ENCODE data around the gene CKM. TPM values are rescaled to one million over a fixed set of nuclear protein-coding genes. Genes with fewer than 3 reads are reported as not detected.
A peak's percentile ranks its signal among the peaks of the same experiment; 100 is the strongest.

The CKM gene
- total RNA-seq, 1 donor from 2014 or later, result not detected

DNA sequence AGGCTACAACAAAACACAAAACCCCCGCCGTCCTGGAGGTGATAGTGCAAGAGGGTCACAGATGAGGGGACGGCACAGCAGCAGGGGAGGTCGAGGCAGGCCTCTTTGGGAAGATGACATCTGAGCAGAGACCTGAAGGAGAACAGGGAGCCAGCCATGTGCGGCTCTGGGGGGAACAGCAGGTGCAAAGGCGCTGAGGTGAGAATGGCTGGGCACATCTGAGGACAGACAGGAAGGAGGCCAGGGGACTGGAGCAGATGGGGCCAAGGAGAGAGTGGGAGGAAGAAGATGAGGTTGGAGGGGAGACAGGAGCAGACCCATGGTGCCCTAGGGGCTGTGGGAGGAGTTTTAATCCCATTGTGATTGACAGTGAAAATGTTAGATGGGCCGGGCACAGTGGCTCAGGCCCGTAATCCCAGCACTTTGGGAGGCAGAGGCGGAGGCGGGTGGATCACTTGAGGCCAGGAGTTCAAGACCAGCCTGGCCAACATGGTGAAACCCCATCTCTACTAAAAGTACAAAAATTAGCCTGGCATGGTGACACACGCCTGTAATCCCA, 1.8 kb upstream of the CKM start:
- Histone ChIP-seq H3K9ac (ENCODE audit: low read length) (no peak overlapping the region), H3K27ac (ENCODE audit: low read depth, low read length) (no peak overlapping the region), H3K79me2 (ENCODE audit: insufficient read depth, low read length) (no peaks in the 10 kb centered on the region), H3K4me1 (ENCODE audit: insufficient read depth, low read length) (peaks cover 7% of the 10 kb centered on the region), H3K4me3 (ENCODE audit: insufficient read depth, low read depth, low read length) (no peak overlapping the region), H3K4me2 (ENCODE audit: low read length) (no peak overlapping the region), H3K9me3 (ENCODE audit: insufficient read depth, low read depth, low read length) (no peaks in the 10 kb centered on the region), H4K20me1 (ENCODE audit: insufficient read depth, low read length) (no peaks in the 10 kb centered on the region), H3K36me3 (ENCODE audit: insufficient read depth, low read length) (no peaks in the 10 kb centered on the region), H2AFZ (ENCODE audit: low read depth, low read length) (no peak overlapping the region), H3K27me3 (ENCODE audit: insufficient read depth, low read length) (peaks cover 7% of the 10 kb centered on the region)
- TF ChIP-seq EZH2 (IDR thresholded peaks at IDR 0.05; ENCODE audit: insufficient read depth, low read length) (no peak), CTCF (IDR thresholded peaks at IDR 0.05; ENCODE audit: insufficient read depth, low read depth, low read length) (no peak)
- no peaks in the 10 kb centered on the region for H3K36me3 Mint-ChIP-seq (ENCODE audit: low read depth, unreplicated experiment)
- no peaks in the 10 kb centered on the region for H3K9me3 Mint-ChIP-seq (ENCODE audit: unreplicated experiment)
- peaks cover 18% of the 10 kb centered on the region for H3K27me3 Mint-ChIP-seq (ENCODE audit: low read depth, unreplicated experiment)
- no peak overlapping the region for H3K27ac Mint-ChIP-seq (ENCODE audit: unreplicated experiment)
- H3K4me3 Mint-ChIP-seq (ENCODE audit: unreplicated experiment), result no peak overlapping the region
- H3K4me1 Mint-ChIP-seq (ENCODE audit: low read depth, unreplicated experiment), result peaks cover 2% of the 10 kb centered on the region
- DNase-seq (ENCODE audit: low read depth) (no peak), FAIRE-seq (no peak)

GRCh38 chr19:45323671-45324081, 1.0 kb upstream of the CKM start:
- Histone ChIP-seq H3K79me2 (ENCODE audit: insufficient read depth, low read length) (no peaks in the 10 kb centered on the region), H3K27ac (ENCODE audit: low read depth, low read length) (no peak overlapping the region), H3K9ac (ENCODE audit: low read length) (peak overlapping the region; percentile 57), H3K4me2 (ENCODE audit: low read length) (peak overlapping the region; percentile 78), H3K4me1 (ENCODE audit: insufficient read depth, low read length) (peaks cover 7% of the 10 kb centered on the region), H3K4me3 (ENCODE audit: insufficient read depth, low read depth, low read length) (no peak overlapping the region), H3K27me3 (ENCODE audit: insufficient read depth, low read length) (peaks cover 7% of the 10 kb centered on the region), H2AFZ (ENCODE audit: low read depth, low read length) (peak overlapping the region; percentile 67), H3K36me3 (ENCODE audit: insufficient read depth, low read length) (no peaks in the 10 kb centered on the region), H4K20me1 (ENCODE audit: insufficient read depth, low read length) (no peaks in the 10 kb centered on the region), H3K9me3 (ENCODE audit: insufficient read depth, low read depth, low read length) (no peaks in the 10 kb centered on the region)
- H3K27ac Mint-ChIP-seq (ENCODE audit: unreplicated experiment), result no peak overlapping the region
- H3K9me3 Mint-ChIP-seq (ENCODE audit: unreplicated experiment), result no peaks in the 10 kb centered on the region
- H3K4me3 Mint-ChIP-seq (ENCODE audit: unreplicated experiment), result no peak overlapping the region
- H3K36me3 Mint-ChIP-seq (ENCODE audit: low read depth, unreplicated experiment), result no peaks in the 10 kb centered on the region
- peaks cover 2% of the 10 kb centered on the region for H3K4me1 Mint-ChIP-seq (ENCODE audit: low read depth, unreplicated experiment)
- H3K27me3 Mint-ChIP-seq (ENCODE audit: low read depth, unreplicated experiment), result peaks cover 15% of the 10 kb centered on the region
- TF ChIP-seq CTCF (IDR thresholded peaks at IDR 0.05; ENCODE audit: insufficient read depth, low read depth, low read length) (no peak), EZH2 (IDR thresholded peaks at IDR 0.05; ENCODE audit: insufficient read depth, low read length) (no peak)
- DNase-seq (ENCODE audit: low read depth) (no peak), FAIRE-seq (no peak)

GRCh38 chr19:45322311-45322710, 364 bp downstream of the CKM start:
- no peak for TF ChIP-seq CTCF (IDR thresholded peaks at IDR 0.05; ENCODE audit: insufficient read depth, low read depth, low read length)
- no peak for TF ChIP-seq EZH2 (IDR thresholded peaks at IDR 0.05; ENCODE audit: insufficient read depth, low read length)
- Mint-ChIP-seq H3K27ac (ENCODE audit: unreplicated experiment) (no peak overlapping the region), H3K4me3 (ENCODE audit: unreplicated experiment) (no peak overlapping the region), H3K36me3 (ENCODE audit: low read depth, unreplicated experiment) (no peaks in the 10 kb centered on the region), H3K4me1 (ENCODE audit: low read depth, unreplicated experiment) (peaks cover 2% of the 10 kb centered on the region), H3K27me3 (ENCODE audit: low read depth, unreplicated experiment) (peaks cover 23% of the 10 kb centered on the region), H3K9me3 (ENCODE audit: unreplicated experiment) (no peaks in the 10 kb centered on the region)
- Histone ChIP-seq H3K27ac (ENCODE audit: low read depth, low read length) (no peak overlapping the region), H3K79me2 (ENCODE audit: insufficient read depth, low read length) (no peaks in the 10 kb centered on the region), H4K20me1 (ENCODE audit: insufficient read depth, low read length) (no peaks in the 10 kb centered on the region), H2AFZ (ENCODE audit: low read depth, low read length) (no peak overlapping the region), H3K9me3 (ENCODE audit: insufficient read depth, low read depth, low read length) (no peaks in the 10 kb centered on the region), H3K36me3 (ENCODE audit: insufficient read depth, low read length) (no peaks in the 10 kb centered on the region), H3K4me2 (ENCODE audit: low read length) (no peak overlapping the region), H3K4me1 (ENCODE audit: insufficient read depth, low read length) (peaks cover 7% of the 10 kb centered on the region), H3K9ac (ENCODE audit: low read length) (no peak overlapping the region), H3K4me3 (ENCODE audit: insufficient read depth, low read depth, low read length) (no peak overlapping the region), H3K27me3 (ENCODE audit: insufficient read depth, low read length) (peaks cover 7% of the 10 kb centered on the region)
- no peak for DNase-seq (ENCODE audit: low read depth)
- no peak for FAIRE-seq

All from astrocyte (in vitro differentiated cells and primary cell).